ENCODE data around the gene GTF2IRD1.

GTF2IRD1 gene

DNA sequence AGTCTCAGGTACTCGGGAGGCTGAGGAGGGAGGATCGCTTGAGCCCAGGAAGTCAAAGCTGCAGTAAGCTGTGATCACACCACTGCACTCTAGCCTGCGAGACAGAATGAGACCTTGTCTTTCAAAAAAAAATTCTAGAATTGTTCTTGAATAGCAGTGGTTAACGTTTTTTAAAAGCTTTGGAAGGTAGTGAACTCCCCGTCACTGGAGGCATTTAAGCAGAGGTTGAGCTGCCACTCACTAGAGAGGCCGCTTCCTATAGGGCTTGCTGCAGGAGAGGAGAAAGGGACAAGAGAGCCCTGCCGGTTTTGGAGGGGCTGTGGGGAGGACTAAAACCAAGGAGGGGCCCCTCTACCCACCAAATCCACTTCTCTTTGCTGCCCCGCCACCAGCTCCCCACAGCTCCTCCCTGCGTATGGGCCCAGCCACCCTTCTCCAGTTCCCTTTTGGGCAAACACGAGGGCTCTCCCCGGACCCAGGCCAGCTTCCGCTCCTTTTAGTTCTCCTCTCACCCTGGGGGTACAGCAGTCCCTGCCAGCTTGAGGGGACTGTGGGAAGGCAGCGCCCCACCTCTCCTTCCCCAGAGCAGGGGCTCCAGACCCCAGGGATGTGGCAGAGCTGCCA, 116.9 kb downstream of the GTF2IRD1 start:
- DNase-seq = no peak

DNA sequence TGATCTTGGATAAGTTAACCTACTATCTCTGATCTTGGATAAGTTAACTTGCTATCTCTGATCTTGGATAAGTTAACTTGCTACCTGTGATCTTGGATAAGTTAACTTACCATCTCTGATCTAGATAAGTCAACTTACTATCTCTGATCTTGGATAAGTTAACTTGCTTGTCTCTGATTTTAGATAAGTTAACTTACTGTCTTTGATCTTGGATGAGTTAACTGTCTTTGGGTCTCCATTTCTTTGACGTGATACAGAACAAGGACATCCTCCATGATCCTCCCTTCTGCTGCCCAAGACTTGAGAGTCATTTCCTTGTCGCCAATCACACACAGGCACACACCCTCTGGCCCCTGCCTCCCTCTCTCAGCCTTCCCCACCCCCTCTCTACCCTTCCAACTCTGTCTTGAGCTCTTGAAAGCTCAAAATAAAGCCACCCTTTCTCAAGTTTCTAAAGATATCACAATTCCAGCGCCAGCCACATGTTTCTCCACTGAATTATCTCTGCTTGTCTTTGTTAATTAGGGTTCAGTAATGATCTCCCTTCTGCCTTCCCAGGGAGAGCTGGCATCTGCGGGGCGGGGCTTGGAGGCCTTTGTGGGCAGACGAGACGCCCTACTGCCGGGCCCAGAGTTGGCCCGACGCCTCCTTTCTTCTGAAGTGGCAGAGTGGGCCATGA, 118.7 kb downstream of the GTF2IRD1 start:
- no peak for DNase-seq

DNA sequence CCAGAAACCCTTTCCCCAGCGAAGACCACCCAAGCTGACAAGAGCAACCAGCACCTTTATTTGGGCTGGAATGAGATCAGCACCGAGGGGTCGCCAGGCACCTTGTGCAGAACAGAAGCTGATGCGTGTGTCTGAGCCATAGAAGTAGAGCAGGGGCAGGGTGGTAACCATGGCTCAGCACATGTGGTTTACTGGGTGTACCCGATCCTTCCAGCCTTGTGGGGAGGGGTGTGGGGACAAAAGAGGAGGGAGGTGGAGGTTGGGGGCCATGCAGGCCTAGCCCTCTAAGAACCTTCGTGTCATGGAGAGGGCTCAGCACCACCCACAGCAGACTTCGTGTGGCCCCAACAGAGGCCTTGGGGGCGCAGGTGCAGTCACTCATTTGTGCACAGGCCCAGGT, 119.8 kb downstream of the GTF2IRD1 start:
- no peak for DNase-seq

DNA sequence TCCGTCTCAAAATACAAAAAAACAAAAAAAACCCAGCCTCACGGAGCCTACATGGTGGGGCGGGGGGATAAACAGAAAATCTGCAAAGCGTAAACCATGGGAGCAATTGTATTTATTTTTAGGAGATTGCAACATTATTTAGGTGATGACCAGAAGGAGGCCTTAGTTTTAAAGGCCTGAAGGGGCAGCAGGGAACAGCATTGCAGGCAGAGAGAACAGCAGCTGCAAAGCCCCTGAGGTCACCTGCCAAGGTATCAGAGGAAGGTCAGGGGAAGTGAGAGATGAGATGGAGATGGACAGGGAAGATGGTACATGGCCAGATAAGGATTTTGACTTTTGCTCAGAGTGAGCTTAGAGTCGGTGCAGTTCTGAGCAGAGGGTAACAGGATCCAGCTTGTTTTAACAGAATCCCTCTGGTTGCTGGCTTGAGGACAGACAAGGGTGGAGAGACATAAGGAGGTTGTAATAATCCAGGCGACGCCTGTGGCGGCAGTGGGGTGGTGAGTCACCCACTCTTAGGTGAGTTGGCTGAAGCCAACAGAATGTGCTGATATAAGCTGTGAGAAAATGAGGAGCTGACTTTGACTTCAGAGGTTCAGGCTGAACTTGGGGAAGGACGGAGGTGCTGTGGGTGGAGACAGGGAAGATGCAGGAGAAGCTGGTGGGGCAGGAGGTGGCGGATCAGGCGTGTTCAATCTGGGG, 121.5 kb downstream of the GTF2IRD1 start:
- no peak for DNase-seq

DNA sequence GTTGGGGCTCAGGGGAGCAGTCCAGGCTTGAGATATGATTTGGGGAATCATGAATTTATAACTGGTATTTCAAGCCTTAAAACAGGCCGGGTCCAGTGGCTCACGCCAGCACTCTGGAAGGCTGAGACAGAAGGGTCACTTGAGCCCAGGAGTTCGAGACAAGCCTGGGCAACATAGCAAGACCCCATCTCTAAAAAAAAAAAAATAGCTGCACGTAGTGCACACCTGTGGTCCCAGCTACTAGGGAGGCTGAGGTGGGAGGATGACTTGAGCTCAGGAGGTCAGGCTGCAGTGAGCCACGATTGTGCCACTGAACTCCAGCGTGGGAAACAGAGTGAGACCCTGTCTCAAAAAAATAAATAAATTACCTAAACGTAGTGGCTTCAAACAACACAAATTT, 122.1 kb downstream of the GTF2IRD1 start:
- no peak for DNase-seq

DNA sequence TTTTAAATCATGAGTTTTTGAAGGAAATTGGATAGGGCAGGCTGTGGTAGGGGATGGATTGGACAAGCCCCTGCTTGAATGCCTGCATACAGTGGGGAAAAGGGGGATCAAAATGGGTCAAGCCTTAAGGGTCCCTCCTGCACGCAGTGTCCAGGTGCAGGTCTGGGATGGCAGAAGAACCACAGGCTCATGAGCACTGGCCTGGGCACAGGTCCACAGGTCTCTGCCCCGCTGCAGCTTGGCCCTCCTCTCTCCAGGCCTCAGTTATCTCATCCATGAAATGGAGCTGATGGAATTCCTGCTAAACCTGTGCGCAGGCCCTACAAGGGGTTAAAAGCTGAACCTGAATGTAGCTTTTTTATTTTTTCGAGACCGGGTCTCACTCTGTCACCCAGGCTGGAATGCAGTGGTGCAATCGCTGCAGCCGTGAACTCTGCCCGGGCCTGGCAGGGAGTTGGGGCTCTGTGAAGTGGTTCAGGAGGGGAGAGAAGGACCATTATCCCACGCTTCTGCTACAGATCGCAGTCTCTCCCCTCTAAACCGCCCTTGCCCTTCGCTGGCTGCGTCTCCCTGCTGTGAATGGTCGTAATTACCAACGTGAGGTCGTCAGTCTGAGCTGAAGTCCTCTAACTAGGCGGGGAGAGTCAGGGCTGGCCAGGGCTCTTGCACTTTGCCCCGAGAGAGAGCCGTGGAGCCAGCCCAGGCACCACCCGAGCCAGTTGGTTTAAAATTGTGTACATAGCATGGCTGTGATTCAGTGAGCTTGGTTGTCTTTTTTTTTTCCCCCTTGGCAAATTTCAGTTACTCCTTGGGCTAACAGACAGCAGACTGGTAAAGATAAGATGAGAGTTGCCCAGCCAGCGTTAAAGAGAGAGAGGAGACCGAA, 126.3 kb downstream of the GTF2IRD1 start:
- DNase-seq = no peak

DNA sequence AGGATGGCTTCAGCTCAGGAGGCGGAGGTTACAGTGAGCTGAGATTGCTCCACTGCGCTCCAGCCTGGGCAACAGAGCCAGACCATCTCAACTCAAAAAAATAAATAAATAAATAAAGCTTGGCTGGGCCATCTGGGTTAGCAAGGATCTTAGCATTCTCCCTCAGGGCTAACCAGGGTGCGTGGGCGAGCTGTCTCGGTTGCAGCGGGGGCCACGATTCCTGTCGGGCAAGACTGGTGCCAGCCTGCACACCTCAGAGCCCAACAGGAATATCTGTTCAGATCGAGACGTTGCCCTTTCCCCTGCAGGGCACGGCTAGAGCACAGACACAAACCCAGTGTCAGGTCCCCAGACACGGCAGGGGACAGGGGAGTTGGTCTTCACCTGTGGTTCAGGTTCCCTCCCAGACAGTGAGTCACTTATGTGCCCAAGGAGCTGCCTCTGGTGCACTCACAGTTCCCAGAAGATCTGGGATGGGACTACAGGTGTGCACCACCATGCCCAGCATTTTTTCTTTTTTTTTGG, 128.3 kb downstream of the GTF2IRD1 start:
- DNase-seq = no peak

DNA sequence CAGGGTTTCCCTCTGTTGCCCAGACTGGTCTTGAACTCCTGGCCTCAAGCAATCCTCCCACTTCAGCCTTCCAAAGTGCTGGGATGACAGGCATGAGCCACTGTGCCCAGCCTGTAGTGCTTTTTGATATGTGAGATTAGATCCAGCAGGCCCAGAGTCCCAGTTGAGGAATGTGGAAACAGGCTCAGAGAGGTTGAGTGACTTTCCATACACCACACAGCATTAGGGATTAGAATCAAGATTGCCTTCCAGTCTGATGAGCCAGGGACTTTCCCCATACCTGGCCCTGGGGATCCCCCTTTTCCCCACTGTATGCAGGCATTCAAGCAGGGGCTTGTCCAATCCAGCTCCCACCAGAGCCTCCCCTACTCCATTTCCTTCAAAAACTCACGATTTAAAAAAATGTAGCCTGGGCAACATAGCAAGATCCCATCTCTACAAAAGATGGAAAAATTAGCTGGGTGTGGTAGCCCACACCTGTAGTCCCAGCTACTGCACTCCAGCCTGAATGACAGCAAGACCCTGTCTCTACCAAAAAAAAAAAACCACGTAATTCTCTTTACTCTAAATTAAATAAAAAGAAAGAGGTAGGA, 128.8 kb downstream of the GTF2IRD1 start:
- DNase-seq = no peak

DNA sequence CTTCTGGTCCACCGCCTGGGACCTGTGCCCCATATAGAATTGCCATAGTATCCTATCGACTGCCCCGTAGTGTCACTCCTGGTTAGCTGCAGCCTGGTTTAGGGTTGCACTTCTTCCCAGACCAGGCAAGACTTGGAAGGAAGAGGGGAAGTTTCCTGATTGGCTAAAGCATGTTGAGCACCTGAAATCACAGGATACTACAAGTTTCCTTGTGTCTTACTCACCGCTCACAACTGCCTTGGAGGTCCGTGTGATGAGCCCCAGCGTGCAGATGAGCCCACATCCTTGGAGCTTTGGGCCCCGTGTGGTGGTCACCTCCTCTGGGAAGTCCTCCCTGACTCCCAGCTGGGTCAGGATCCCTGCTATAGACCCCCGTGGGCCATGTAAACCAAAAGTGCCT, 129.9 kb downstream of the GTF2IRD1 start:
- DNase-seq = no peak

DNA sequence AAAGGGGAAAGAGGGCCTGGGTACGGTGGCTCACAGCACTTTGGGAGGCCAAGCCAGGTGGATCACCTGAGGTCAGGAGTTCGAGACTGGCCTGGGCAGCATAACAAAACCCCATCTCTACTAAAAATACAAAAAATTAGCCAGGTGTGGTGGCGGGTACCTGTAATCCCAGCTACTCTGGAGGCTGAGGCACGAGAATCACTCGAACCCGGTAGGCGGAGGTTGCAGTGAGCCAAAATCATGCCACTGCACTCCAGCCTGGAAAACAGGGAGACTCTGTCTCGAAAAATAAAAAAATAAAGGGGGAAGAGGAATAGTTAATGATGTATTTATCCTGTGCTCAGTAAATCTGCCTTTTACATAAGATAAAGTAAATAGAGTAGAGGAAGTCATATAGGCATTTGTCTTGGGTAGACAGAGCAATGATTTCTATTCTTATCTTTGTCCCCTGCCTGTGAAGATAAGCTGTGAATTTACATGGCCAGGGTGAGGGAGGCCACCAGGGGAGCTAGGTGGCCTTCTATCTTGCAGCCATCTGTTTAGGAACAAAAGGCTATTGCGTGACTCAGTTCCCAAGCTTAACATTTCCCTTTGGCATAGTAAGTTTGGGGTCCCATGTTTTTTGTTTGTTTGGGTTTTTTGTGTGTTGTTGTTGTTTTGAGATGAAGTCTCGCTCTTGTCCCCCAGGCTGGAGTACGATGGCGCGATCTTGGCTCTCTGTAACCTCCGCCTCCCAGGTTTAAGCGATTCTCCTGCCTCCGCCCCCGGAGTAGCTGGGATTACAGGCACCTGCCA, 130.7 kb downstream of the GTF2IRD1 start:
- no peak for DNase-seq

DNA sequence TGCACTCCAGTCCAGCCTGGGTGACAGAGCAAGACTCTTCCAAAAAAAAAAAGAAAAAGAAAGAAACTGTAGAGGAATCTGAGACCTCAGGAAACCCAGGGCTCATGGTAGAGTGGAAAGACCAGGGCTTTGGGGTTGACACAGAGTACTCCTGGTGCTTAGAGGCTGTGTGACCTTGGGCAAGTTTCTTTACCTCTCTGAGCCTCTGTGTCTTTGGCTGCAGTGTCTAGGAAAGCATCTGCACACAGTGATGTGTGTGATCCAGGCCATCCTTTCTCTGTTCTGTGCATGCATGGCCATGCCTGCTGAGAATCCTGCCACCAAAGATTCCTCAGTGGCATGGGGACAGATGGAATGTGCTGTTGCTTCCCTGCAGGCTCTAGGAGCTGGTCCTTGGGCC, 132.1 kb downstream of the GTF2IRD1 start:
- DNase-seq = no peak

DNA sequence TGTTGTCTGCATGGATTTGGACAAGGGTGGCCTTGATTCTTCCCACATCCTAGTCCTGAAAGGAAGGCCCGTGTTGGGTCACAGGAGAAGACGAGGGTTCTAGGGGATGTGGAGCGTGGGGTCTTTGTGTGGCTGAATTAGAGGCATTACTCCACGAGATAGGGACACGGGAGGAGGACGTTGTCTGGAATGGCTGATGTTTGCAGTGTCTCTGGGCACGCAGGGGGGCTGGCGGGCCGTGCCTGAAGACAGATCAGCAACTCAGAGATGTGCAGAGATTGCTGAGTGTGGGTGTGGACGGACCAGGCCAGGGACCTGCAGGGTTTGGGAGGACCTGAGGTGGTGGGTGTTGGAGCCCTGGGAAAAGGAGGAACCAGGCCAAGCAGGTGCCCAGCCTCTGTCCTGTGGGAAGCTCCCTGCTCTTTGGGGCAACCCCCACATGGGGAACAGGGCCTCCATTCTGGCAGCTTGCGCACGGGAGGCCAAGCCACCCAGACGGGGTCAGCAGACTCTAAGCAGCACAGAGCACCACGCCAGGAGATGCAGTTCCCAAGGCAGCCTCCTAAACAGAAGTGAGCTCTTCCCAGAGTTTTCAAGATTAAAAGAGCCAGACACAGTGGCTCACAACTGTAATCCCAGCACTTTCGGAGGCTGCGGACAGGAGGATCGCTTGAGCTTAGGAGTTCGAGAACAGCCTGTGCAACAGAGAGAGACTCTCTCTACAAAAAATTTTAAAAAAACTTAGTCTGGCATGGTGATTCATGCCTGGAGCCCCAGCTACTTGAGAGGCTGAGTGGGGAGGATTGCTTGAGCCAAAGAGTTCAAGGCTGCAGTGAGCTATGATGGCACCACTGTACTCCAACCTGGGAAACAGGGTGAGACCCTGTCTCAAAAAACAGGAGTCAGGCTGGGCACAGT, 132.8 kb downstream of the GTF2IRD1 start:
- DNase-seq = no peak

DNA sequence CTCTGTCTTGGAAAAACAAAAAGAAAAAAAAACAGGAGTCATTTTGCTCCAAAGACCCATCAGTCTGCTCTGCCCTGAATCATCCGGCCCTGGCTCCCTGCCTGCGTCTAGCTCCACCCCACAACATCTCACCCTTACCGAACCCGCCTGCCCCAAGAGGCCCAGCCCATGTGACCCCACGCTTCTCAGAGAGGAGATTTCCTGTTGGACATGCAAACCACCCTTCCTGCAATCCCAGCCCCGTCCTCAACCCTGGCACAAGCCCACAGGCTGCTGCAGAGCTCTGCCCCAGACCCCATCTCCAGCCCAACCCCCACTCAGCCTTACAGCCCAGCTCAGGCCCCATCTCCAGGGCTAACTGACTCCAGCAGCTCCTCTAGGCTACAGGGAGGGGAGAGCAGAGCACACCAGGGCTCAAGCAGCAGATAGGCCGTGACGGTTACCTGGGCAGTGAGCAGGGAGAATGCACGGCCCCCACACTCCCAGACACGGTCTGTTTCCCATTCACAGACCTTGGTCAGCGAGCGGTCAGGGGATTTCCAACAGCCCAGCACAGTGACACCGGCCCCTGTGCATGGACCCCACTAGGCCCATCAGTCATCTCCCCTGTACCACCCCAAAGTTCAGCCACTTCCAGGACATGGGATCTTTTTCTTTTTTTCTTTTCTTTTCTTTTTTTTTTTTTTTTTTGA, 133.9 kb downstream of the GTF2IRD1 start:
- no peak for DNase-seq

DNA sequence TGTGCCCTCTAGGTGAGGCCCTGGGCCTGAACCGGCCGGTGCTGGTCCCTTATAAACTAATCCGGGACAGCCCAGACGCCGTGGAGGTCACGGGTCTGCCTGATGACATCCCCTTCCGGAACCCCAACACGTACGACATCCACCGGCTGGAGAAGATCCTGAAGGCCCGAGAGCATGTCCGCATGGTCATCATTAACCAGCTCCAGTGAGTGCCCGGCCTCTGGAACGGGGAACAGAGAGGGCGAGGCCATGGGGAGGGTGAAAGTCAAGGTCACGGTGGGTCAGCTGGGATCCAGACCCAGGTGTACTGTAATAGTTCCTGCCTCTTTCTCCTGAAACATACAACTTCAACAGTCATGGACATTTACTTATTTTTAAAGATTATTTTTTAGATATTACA, 137.1 kb downstream of the GTF2IRD1 start:
- no peak for DNase-seq

DNA sequence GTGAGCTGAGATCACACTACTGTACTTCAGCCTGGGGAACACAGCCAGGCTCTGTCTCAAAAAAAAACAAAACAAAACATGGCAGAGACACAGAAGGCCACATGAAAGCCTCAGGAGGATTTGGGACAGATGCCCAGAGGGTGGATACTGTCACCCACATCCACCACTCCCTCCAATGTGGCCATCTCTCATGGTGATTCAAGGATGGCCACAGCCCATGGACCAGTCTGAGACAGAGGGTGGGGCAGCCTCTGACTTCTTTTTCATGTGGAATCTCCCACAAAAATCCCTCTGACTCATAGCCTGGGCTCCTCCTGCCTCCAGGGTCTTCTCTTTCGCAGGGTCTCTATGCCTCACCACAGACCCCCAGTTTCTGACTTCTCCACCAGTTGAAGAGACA, 144.9 kb downstream of the GTF2IRD1 start:
- no peak for DNase-seq

DNA sequence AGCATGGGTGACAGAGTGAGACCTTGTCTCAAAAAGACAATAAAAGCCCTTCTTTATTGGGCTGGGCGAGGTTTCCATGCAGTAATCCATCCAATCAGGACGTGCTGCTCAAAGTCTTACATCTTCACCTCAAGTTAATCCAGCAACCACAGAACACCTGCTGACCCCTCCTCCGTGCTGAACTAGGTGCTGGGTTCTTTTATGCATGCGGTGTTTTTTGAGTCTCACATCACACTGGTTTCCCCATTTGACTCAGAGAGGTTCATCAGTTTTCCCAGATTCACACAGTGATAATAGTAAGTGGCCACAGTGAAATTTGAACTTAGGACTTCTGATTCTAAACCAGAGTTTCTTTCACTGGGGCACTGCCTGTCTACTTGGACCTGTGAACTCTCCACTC, 145.5 kb downstream of the GTF2IRD1 start:
- DNase-seq = no peak

DNA sequence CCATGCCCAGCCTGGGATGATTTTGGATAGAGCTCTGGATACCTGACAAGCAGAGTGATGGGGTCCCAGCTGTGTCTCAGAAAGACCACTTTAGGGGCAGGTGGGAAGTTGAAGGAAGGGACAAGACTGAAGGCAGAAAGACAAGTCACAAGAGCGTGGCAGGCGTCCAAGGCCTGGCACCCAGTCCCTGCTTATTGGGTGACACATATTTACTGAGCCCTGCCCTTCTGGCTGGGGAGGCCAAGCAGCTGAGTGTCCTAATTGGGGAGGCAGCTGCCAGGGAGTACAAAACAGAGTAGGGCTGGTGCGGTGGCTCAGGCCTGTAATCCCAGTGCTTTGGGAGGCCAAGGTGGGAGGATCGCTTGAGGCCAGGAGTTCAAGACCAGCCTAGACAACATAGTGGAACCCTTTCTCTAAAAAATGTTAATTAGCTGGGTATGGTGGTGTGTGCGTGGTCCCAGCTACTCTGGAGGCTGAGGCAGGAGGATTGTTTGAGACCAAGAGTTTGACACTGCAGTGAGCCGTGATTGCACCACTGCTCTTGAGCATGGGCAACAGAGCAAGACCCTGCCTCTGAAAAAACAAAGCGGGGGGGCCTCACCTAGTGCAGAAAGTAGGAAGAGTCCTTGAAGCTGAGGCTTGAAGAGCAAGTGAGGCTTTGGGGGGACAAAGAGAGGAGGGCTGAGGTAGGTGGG, 150.8 kb downstream of the GTF2IRD1 start:
- DNase-seq = no peak

DNA sequence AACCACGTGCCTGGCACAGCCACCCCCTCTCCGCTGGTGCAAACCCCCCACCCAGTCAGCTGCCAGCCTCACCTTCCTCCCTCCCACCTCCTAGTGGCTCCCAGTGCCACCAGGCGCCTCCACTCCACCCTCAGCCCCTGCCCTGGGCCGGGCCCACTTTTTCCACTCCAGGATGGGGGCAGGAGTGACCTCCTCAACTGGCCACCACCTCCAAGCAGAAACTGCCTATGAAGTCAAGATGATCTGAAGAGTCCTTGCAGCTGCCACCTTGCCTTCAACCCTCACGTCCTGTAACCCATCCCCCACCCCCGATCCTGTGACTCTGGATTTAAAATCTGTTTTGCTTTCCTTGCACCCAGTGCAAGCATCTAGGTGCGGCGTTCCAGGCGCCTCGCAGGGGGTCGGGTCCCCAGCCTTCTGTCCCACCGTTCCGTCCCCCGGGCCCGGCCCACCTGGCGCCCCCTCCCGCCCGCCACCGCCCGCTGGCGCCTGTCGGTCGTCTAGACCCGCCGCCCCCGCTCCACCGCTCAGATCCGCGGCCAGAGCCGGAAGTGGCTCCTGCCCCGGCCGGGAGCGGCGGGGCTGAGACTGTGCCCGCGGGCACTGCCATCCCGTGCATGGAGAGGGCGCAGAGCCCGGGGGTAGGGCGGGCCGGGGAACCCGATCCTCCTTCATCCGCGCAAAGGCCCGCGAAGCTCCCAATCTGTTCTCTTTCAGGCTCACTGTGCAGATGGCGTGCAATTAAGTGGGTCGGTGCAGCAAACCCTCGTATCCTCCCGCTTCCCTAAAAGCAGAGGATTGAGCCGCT, 152.6 kb downstream of the GTF2IRD1 start:
- DNase-seq = peak; percentile 20 to 40
